ENCODE results near the gene KIF26B.

KIF26B gene

GRCh38 chr1:245579881-245580280 lies 425.1 kb downstream of the KIF26B start:
- DNase-seq = no peak

GRCh38 chr1:245580651-245581050 lies 425.9 kb downstream of the KIF26B start:
- no peak for DNase-seq

DNA sequence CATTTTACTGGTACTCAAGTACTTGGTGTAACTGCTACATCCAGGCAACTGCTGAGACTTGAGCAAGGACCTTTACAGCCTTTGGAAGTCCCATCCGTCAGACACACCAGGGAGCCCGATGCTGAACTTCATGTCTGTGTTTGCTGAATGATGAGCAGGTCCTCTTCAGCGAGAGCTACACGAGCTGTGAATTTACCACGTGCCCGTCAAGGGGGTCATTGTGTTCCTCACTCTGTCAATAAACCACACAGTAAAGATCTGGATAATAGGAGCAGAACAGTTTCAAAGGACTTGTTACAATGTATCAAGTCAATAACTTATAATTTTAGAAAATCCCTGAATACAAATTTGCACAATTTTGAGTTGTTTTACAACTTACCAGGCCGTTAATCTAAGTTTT lies 427.2 kb downstream of the KIF26B start:
- no peak for DNase-seq

DNA sequence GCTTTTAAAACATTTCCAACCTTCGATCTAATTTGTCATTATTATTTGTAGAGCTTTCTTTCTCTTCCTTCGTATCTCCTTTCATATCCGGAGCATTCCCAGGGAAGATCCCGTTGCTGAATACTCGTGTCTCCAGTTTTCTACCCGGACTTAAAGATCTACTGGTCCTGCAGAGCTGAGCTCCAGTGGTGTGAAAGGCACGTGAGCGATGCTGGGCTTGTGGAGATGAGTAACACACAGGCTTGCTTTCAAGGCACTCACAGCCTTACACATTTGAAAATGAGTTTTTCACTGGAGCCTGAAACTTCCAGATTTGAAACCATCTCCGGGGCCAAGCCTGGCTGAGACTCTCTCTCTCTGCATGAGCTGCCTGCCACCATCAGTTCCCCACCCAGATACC lies 428.3 kb downstream of the KIF26B start:
- DNase-seq = no peak

DNA sequence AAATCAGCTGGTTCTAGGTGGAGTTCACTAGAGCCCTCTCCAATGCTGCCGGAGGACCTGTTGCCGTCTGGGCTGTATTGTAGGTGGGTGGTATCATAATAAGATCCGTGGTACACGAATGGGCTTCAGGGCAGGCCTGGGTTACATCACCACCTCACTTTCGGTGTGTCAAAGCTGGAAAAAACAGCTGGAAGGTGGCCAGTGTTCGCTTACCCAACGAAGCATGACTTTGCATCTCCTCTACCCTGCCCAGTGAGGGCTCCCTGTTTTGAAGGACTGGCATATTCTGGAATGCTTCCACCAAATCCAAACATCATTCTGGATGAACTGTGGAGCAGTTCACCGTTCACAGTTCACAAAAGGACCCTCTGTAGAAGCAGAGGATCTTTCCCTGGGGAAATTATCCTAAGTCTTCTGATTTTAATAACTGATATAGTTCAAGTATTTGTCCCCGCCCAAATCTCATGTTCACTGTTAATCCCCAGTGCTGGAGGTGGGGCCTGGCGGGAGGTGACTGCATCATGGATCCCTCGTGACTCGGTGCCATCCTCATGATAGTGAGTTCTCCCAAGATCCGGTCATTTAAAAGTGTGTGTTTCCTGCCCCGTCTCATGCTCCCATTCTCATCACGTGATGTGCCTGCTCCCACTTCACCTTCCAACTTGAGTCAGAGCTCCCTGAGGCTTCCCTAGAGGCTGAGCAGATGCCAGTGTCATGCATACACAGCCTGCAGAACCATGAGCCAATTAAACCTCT lies 429.0 kb downstream of the KIF26B start:
- DNase-seq = no peak

DNA sequence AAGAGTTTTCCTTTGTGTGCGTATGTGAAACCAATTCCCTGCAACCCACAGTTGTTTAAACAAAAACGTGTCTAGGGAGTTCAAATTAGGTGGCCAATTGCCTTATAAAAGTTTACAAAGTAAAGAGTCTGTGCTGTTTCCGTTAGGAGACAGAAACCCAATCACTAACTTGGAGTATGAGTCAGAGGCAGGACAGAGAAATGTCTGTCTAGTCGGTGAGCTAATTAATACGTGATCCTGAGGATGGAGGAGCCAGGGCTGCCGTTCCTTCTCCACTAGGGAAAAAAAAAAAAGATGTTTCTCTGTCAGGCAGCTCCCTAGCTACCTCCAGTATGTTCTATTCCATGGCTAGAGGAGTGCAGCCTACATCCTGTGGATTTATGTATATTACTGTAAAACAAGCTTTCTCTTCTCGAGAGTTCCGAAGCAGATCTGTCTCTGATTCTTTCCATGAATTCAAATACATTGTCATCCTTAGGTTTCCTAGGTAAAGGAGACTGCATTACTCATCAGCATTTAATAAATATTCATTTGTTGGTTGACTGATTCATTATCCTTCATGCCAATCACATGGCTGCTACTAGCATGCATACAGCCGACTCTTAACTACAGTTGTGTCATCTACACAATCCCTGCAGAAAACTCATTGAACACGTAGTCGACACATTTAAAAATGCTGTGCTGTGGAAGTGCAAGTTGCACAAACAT lies 430.6 kb downstream of the KIF26B start:
- no peak for DNase-seq

DNA sequence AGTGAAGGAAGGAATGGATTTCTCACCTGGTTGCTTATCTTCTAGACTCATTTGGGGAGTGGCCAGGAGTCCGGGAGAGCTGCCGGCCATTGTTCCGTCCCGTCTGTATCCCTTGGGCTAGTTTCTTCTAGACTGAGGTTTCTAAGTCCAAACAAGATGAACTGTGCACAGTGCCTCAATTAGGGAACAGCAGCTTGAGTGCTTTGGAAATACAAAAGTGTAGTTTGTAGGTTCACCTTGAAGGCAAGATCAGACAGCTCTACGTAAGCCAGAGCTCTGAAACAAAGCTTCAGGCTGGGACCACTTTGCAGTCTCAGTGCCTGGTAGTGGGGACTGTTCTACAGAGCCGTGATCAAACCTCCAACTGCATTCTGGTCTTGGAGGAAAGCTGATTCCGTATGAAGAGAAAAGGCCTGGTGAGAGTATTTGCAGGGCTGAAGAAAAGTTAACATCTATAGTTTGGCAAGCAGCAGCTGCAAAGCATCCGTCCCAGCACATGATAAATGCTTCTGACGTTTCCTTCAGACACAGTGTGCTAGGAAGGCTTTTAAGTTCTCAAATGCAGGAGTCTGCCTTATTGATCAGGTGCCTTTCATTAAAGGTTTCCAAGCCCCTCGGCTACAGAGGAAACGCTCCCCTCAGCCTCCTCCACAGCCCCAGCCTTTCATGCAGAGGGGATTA lies 432.8 kb downstream of the KIF26B start:
- no peak for DNase-seq

DNA sequence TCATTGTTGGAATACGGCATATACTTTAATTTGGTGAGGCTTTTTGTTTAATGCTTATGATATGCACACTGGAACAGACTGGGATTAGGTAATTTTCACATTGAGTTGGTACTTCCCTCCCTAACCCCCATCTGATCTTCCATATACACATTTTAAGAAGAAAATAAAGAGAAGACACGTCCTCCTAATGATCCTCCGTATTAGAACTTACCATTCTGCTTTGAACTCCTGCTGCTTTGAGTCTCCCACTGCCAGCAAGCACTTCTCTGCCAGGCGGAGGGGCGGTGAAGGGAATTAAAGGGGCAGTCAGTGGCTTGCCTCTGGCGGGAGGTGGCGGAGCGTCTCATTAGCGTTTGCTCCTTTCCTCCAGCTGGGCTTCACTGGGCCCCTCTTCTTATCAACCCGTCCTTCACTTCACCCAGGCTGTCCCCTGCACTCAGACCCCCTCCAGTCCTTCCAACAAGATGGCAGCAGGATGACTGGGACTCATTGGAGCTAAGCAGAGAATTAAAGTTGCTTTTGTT lies 433.4 kb downstream of the KIF26B start:
- no peak for DNase-seq

DNA sequence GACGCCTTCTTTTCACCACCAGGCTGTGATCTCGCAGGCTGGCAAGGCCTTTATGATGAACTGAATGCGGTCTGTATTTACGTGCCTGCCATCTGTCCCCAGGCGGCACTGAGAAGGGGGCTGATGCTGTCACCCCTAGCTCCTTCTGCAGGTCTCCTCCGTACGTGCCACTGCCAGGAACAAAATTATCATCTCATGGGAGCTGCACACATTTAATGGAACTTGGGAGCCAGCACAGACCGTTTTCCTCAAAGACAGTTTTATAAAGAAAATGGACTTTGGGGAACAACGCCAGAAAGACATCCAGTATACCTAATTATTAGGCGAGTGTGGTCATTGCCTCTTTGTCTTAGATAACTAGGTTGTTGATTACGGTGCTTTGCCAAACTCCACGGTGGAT lies 434.5 kb downstream of the KIF26B start:
- no peak for DNase-seq

DNA sequence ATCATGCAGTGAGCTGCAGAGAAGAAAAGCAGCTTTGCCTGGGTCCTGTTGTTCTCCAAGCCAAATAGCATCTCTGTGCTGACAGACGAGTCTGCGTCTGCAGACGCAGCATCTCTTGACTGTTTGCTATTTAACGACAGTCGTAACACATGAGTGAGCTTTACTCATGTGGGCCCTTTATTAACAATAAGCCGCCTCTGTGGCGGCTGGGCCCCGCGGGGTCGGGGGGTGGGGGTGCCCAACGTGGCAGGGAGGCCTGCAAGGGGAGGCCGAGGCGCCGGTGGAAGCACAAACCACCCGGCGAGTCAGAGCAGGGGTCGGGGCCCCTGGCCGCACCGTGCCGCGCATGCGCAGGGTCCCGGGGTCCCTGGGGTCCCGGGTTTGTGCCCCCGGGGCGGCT lies 435.1 kb downstream of the KIF26B start:
- no peak for DNase-seq

DNA sequence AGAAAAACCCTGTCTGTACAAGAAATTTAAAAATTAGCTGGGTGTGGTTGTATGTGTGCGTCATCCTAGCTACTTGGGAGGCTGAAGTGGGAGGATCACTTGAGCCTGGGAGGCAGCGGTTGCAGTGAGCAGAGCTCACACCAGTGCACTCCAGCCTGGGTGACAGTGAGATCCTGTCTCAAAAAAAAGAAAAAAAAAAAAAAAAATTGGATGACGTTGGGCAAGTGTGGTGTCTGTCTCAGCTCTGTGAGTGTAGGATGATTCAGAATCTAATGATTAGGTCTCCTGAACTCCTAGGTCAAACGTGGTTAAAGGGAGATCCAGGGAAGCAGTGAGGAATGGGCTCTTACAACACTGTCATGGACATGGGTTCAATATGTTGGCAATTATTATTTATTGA lies 435.9 kb downstream of the KIF26B start:
- no peak for DNase-seq

DNA sequence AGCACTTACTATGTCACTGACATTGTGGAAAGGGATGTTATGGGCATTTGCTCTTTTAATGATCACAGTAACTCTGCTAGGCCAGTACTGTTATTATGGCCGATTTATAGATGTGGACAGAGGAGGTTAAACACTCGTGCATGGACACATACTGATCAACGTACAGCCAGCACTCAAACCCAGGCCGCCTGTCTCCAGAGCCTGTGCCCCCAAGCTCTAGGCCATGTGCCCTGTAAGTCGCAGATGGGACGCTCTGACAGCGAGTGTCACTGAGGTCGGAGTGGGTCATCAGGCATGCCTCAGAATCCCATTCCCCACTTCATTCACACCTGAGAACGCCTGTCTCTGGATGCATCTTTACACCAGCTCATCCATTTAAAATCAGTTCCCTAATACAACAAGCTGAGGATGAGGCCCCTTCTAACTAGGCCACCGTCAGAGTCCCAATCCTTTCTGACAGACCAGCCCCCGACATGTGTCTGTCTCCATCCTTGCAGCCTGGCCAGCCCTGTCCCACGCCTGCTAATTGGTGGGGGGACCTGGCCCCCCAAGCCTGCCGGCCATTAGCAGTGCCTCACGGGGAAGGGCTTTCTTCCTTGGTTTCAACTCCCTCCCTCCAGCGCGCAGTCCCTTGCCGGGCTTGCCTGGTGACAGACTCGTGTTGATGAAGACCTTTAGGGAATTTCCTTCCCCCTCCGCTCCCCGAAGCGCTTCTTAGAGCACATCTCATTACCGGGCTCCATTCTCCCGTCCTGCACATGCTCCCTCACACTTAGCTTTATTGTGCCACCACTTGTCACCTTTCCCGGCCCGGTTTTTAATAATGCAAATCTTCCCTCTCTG lies 436.8 kb downstream of the KIF26B start:
- no peak for DNase-seq

DNA sequence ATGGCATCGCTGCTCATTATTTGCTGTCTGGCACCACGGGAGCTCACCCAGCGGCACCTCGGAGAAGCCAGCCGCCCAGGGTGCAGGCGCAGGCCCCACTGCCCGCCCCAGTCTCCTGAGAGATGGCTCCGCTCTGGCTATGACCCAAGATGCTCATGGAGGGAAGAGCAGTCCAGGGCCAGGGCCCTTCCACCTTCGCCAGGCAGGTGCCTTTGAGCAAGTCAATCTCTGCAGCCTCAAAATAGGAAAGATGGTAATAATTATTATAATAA lies 437.3 kb downstream of the KIF26B start:
- no peak for DNase-seq

GRCh38 chr1:245598524-245599305 lies 443.9 kb downstream of the KIF26B start:
- no peak for DNase-seq

GRCh38 chr1:245599371-245600174 lies 444.8 kb downstream of the KIF26B start:
- DNase-seq = no peak

- DNase-seq = no peak
Observed at GRCh38 chr1:245600658-245601057, 445.9 kb downstream of the KIF26B start.

DNA sequence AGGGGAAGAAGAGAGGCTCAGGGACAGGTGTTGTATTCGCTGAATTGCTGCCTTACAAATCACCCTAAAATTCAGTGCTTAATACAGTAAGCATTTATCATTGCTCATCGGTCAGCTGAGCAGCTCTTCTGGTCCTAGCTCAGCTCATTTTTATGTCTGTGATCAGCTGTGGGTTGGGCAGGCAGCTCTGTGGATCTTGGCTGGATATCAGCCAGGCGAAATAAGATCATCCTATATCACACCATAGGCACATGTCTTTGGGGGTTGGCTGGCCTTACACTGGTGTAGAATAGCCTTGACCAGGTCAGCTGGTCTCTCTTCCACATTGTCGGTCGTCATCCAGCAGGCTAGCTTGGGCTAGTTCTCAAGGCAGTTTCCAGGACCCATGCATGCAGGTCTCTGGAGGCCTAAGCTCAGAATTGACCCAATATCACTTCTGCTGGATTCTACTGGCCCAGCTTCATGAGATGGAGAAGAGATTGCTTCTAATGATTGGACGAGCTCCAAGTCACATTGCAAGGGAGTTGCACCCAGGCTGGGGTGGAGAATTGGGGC lies 448.6 kb downstream of the KIF26B start:
- no peak for DNase-seq

GRCh38 chr1:245604979-245605378 lies 450.2 kb downstream of the KIF26B start:
- DNase-seq = no peak

GRCh38 chr1:245605480-245606156 lies 450.8 kb downstream of the KIF26B start:
- DNase-seq = no peak

DNA sequence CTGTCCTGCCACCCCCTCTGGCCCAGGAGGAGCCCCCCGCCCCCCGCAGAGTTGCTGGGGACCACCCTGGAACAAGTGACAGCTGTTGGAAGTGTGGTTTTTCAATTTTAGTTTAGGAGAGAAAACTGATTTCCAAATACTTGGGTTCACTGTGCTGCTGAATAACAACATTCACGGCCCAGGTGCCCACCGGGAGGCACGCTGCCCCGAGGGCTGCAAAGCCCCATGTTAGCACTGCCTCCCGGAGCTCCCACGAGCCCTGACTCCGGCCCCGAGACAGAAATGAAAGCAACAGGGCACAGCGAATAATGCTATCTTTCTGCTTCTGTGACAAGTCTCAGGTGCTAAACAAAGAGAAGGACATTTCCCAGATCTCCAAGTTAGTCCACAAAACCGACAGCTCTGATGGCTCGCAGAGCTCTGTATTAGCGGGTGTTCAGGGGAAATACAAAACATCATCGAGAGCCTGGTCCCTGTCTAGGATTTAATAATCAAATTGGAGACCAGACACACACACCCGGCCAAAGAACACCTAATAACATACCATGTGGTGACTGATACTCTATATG lies 451.5 kb downstream of the KIF26B start:
- no peak for DNase-seq

Data from CD4-positive, alpha-beta T cell treated with Interleukin-21 for 1 hour (primary cell).